K562 (cell line): ENCODE data around the gene SORCS1. TPM values are rescaled to one million over a fixed set of nuclear protein-coding genes. Genes with fewer than 3 reads are reported as not detected.

Experiments used
- ATAC-seq: fragments of 200-7000 bp; cut with Tn5 transposase; 3 replicates; pipeline ENCODE4 v1.9.1; 2020; ENCODE audit warnings: moderate library complexity
- BruUV-seq: library from RNA; stranded (reverse); fragments of 400-500 nt; replicated peaks from 2 replicates; lab custom pipeline; 2021; lab: Mats Ljungman, UMichigan
- CTCF ChIA-PET: fragments of 300-600 bp; formaldehyde crosslinking; extraction: SDS; loops from one replicate; lab custom pipeline; 2021; ENCODE audit warnings: low intra/inter-chr PET ratio; lab: Yijun Ruan, JAX
- POLR2A ChIA-PET: fragments of 300-600, 350-650 bp; sonication (Branson Sonifier 250); formaldehyde crosslinking; extraction: SDS; loops from one replicate; lab custom pipeline; 2021; ENCODE audit warnings: antibody characterized with exemption, inconsistent platforms; lab: Yijun Ruan, JAX
- DNase-seq, 4 experiments: peaks; one replicate each; pipeline versions ENCODE4 v3.0.0 to v3.0.0-alpha.2; 2011 to 2018; ENCODE audit warnings: low spot score in 3 of 4, mixed read lengths in 3 of 4; ENCODE audit errors: extremely low read depth in 1 of 4
- FAIRE-seq: peaks from 2 replicates; lab custom pipeline; 2011; peaks lifted over from hg19 to GRCh38; lab: Jason Lieb, UNC
- H2AFZ ChIP-seq: 2 replicates; pipeline ENCODE4 v1.6.0; 2011; ENCODE audit warnings: low read depth, low read length, control low read depth, inconsistent platforms
- H3K27ac ChIP-seq: fragments of 200-600 bp; 3 replicates; pipeline ENCODE4 v1.8.0; 2011; ENCODE audit warnings: low read depth, mild to moderate bottlenecking, control low read depth, inconsistent platforms, low read length, moderate library complexity, mixed read lengths; ENCODE audit errors: extremely low read depth
- H3K27me3 ChIP-seq, 2 experiments: fragments of 300-600 bp in 1 of 2; 2 replicates in 1 of 2; 3 replicates in 1 of 2; pipeline versions ENCODE4 v1.6.0 to v1.8.0; 2011; ENCODE audit warnings: inconsistent platforms in 2 of 2, low read length in 2 of 2, mild to moderate bottlenecking in 1 of 2, mixed read lengths in 1 of 2, moderate library complexity in 1 of 2; ENCODE audit not compliant: control insufficient read depth in 2 of 2, insufficient read depth in 2 of 2
- H3K36me3 ChIP-seq: fragments of 300-600 bp; 3 replicates; pipeline ENCODE4 v1.8.0; 2011; ENCODE audit warnings: mild to moderate bottlenecking, low read length, inconsistent platforms; ENCODE audit not compliant: control insufficient read depth, insufficient read depth
- H3K4me1 ChIP-seq, 2 experiments: fragments of 200-600 bp in 1 of 2; replicated peaks in 1 of 2; 2 replicates in 1 of 2; 3 replicates in 1 of 2; pipeline versions ENCODE4 v1.5.1 to v1.8.0; 2011; ENCODE audit warnings: inconsistent platforms in 2 of 2, low read length in 2 of 2, mild to moderate bottlenecking in 1 of 2, mixed read lengths in 1 of 2, moderate library complexity in 1 of 2; ENCODE audit not compliant: control insufficient read depth in 2 of 2, insufficient read depth in 2 of 2
- H3K4me2 ChIP-seq: 2 replicates; pipeline ENCODE4 v1.6.1; 2011; ENCODE audit warnings: low read length, control low read depth, inconsistent platforms, mixed read lengths; ENCODE audit not compliant: insufficient read depth
- H3K4me3 ChIP-seq: fragments of 200-600 bp; sonication (generic), shearing (Covaris generic); 2 replicates; pipeline ENCODE4 v1.5.1; 2016; ENCODE audit warnings: control low read depth, inconsistent platforms
- H3K79me2 ChIP-seq: fragments of 200-600 bp; 3 replicates; pipeline ENCODE4 v1.8.0; 2011; ENCODE audit warnings: low read length, inconsistent platforms; ENCODE audit not compliant: control insufficient read depth, insufficient read depth
- H3K9ac ChIP-seq, 2 experiments: 2 replicates each; pipeline versions ENCODE4 v1.6.0 to v1.6.1; 2011; ENCODE audit warnings: low read depth in 2 of 2, low read length in 2 of 2, control low read depth in 1 of 2, inconsistent platforms in 1 of 2, mild to moderate bottlenecking in 1 of 2, mixed read lengths in 1 of 2; ENCODE audit not compliant: insufficient read depth in 1 of 2
- H3K9me1 ChIP-seq: one replicate; pipeline ENCODE4 v1.6.0; 2011; ENCODE audit warnings: inconsistent platforms, mild to moderate bottlenecking, low read length, moderate library complexity; ENCODE audit not compliant: control insufficient read depth, insufficient read depth
- H3K9me3 ChIP-seq: replicated peaks from 2 replicates; pipeline ENCODE4 v1.5.1; 2011; ENCODE audit warnings: low read depth, low read length, inconsistent platforms; ENCODE audit not compliant: control insufficient read depth, insufficient read depth
- H4K20me1 ChIP-seq: replicated peaks from 2 replicates; pipeline ENCODE4 v1.6.1; 2011; ENCODE audit warnings: low read length, inconsistent platforms, mixed read lengths; ENCODE audit not compliant: control insufficient read depth, insufficient read depth
- ARID2 ChIP-seq: fragments of 450-650 bp; IDR thresholded peaks from 2 replicates; pipeline ENCODE4 v1.6.1; 2017; ENCODE audit warnings: antibody characterized with exemption, mild to moderate bottlenecking
- CBX3 ChIP-seq, 2 experiments: IDR thresholded peaks; 1 replicate in 1 of 2; 2 replicates in 1 of 2; pipeline ENCODE4 v1.6.1; 2012; ENCODE audit warnings: inconsistent platforms in 2 of 2, low read length in 2 of 2, borderline replicate concordance in 1 of 2, control low read depth in 1 of 2
- CBX5 ChIP-seq: IDR thresholded peaks from 2 replicates; pipeline ENCODE4 v1.6.1; 2014; ENCODE audit warnings: low read depth, borderline replicate concordance
- CCAR2 ChIP-seq: fragments of 200-400 bp; formaldehyde crosslinking; IDR thresholded peaks from 2 replicates; pipeline ENCODE4 v1.6.1; 2017; ENCODE audit warnings: mild to moderate bottlenecking, low read depth, low read length
- EP400 ChIP-seq: fragments of 450-650 bp; IDR thresholded peaks from 2 replicates; pipeline ENCODE4 v1.6.1; 2017; ENCODE audit warnings: antibody characterized with exemption, mild to moderate bottlenecking, moderate library complexity
- ETS2 ChIP-seq: IDR thresholded peaks from 2 replicates; pipeline ENCODE4 v1.6.1; 2016; ENCODE audit warnings: borderline replicate concordance, missing genetic modification characterization, mild to moderate bottlenecking, moderate library complexity, missing compliant biosample characterization; ENCODE audit not compliant: poor library complexity, severe bottlenecking
- FOSL1 ChIP-seq: fragments of 200-800 bp; sonication (Bioruptor generic); conservative IDR thresholded peaks from 2 replicates; pipeline ENCODE4 v1.6.1; 2016; ENCODE audit warnings: missing genetic modification characterization, missing compliant biosample characterization
- HDAC1 ChIP-seq, 2 experiments: fragments of 450-650 bp; IDR thresholded peaks; 2 replicates each; pipeline ENCODE4 v1.6.1; 2016 to 2017; ENCODE audit warnings: inconsistent platforms in 1 of 2, mild to moderate bottlenecking in 1 of 2, moderate library complexity in 1 of 2
- LEF1 ChIP-seq: fragments of 450-650 bp; IDR thresholded peaks from 2 replicates; pipeline ENCODE4 v1.6.1; 2016; ENCODE audit warnings: mild to moderate bottlenecking
- MAFF ChIP-seq: IDR thresholded peaks from 2 replicates; pipeline ENCODE4 v1.6.1; 2012; ENCODE audit warnings: low read length, improper control_type of control experiment
- TSC22D4 ChIP-seq: fragments of 450-650 bp; IDR thresholded peaks from 2 replicates; pipeline ENCODE4 v1.6.1; 2016; ENCODE audit warnings: missing genetic modification characterization, missing biosample characterization, control low read depth
- YY1 ChIP-seq, 3 experiments: IDR thresholded peaks; 2 replicates each; pipeline ENCODE4 v1.6.1; 2011; ENCODE audit warnings: low read length in 2 of 3, mild to moderate bottlenecking in 2 of 3, moderate library complexity in 2 of 3, borderline replicate concordance in 1 of 3, control low read depth in 1 of 3, low read depth in 1 of 3; ENCODE audit not compliant: insufficient read depth in 3 of 3, insufficient replicate concordance in 2 of 3, control insufficient read depth in 1 of 3, insufficient read length in 1 of 3; ENCODE audit errors: extremely low read depth in 1 of 3
- ZNF644 ChIP-seq: fragments of 200-800 bp; sonication (Bioruptor generic); IDR thresholded peaks from 2 replicates; pipeline ENCODE4 v1.6.1; 2016; ENCODE audit warnings: low read depth, missing genetic modification characterization, missing compliant biosample characterization
- WGBS: fragments of 100-300 bp; shearing (Covaris generic); methylation state at CpG from one replicate; pipeline ENCODE4 v1.1.6; 2016; ENCODE audit warnings: low coverage, mixed read lengths; ENCODE audit not compliant: insufficient coverage; ENCODE audit errors: missing lambda C conversion rate; 5-methylcytosine and 5-hydroxymethylcytosine counted together
- in situ Hi-C: fragments of 300-500 bp; cut with MboI; formaldehyde crosslinking; loops from 4 replicates; pipeline ENCODE4 v1.15.0; 2018; ENCODE audit warnings: inconsistent platforms, mixed read lengths
- intact Hi-C: fragments of 100-400 bp; cut with micrococcal nuclease; formaldehyde crosslinking; loops from 2 replicates; pipeline ENCODE4 v1.14.2; 2022
- polyA plus RNA-seq, 8 experiments: library from polyadenylated mRNA; depleted of rRNA in 4 of 8; stranded (reverse) in 5 of 8; unstranded in 3 of 8; fragments of >200 nt; fragmentation: Nextera tagmentation in 2 of 8; fragmentation: Illumina TruSeq in 1 of 8; extraction: Ambion mirVana in 2 of 8; extraction: Trizol in 1 of 8; gene quantifications; 2 replicates each; pipeline versions ENCODE4 v1.2.1 to v1.2.3, GENCODE V29; 2011 to 2014; ENCODE audit warnings: inconsistent platforms in 1 of 8, missing spikeins in 1 of 8
- total RNA-seq, 7 experiments: library from RNA; depleted of rRNA in 6 of 7; stranded (reverse); fragments of >200 nt in 6 of 7; fragmentation: Illumina TruSeq in 2 of 7; extraction: Trizol in 2 of 7; gene quantifications; 2 replicates each; pipeline versions ENCODE4 v1.2.1 to v1.2.3, GENCODE V29; 2011 to 2021; ENCODE audit warnings: low replicate concordance in 1 of 7
- TF ChIP-seq, protein P1 (sequence below): sonication (generic); formaldehyde crosslinking; IDR thresholded peaks from 2 replicates; pipeline ENCODE4 v1.8.0; 2023; ENCODE audit warnings: missing genetic modification reagents, mild to moderate bottlenecking, borderline replicate concordance
- TF ChIP-seq, protein P2 (sequence below), 2 experiments: fragments of 450-650 bp; conservative IDR thresholded peaks; 2 replicates each; pipeline ENCODE4 v1.6.1; 2017; ENCODE audit warnings: mild to moderate bottlenecking in 2 of 2, moderate library complexity in 2 of 2

The SORCS1 gene
- total and polyA plus RNA-seq, 9 of the 15 experiments (the other 6 are each of a cell fraction or from before 2014, with no cell fraction given): 1.5 to 3.9 (median 2.7) TPM

DNA sequence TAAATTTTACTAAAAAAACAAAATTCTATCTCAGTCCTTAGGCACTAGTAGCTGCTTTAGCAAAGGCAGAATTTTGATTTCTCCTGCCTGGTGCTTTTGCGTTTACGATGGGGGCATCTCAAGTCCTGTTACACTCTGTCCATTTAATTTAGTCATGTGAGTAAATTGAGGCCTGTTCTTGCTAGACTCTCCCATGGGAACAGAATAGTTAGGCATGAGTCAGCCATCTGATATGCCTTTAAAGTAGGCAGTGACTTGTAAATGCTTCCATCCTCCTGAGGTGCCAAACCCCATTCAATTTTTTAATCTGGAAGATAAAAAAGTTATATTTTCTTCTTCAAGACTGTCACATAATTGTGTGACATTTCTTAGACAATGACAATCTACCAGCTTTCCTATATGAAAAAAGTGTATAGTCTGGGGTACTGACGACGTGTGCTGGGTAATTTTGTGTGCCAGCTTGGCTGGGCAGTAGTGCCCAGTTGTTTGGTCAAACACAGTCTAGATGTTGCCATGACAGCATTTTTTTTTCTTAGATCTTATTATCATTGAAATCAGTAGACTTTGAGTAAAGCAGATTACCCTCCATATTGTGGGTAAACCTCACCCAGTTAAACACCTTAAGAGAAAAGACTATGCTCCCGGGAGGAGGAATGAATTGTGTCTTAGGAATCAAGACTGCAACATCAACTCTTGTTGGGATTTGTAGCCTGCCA, 603.4 kb downstream of the SORCS1 start:
- H4K20me1 ChIP-seq: no peaks in the 10 kb centered on the region
- in situ Hi-C loops (no loop called here), intact Hi-C loops (no loop called here)
- DNase-seq: no peak
- no peak overlapping the region for H3K4me2 ChIP-seq
- H2AFZ ChIP-seq: no peak overlapping the region
- H3K27ac ChIP-seq: no peak overlapping the region
- no peak for ATAC-seq
- POLR2A ChIA-PET: no interaction called here
- 8% methylated on average over 5 of the region's 5 CpGs for WGBS
- CTCF ChIA-PET: no interaction called here
- H3K4me1 ChIP-seq: no peaks in the 10 kb centered on the region
- H3K79me2 ChIP-seq: no peaks in the 10 kb centered on the region
- no peaks in the 10 kb centered on the region for H3K36me3 ChIP-seq
- FAIRE-seq: no peak
- H3K27me3 ChIP-seq: no peaks in the 10 kb centered on the region
- H3K9me1 ChIP-seq: no peaks in the 10 kb centered on the region
- no peaks in the 10 kb centered on the region for H3K9me3 ChIP-seq
- H3K9ac ChIP-seq: no peak overlapping the region
- no peak overlapping the region for H3K4me3 ChIP-seq
- no TSS peak for BruUV-seq
- no peak for TF ChIP-seq EP400
- TF ChIP-seq MAFF: no peak
- TF ChIP-seq LEF1: no peak
- no peak for TF ChIP-seq CCAR2
- no peak for TF ChIP-seq TSC22D4 (tag)
- TF ChIP-seq YY1 (IDR thresholded peaks at IDR 0.05; ENCODE audit: borderline replicate concordance in 1 of 3, control insufficient read depth in 1 of 3, extremely low read depth in 1 of 3, insufficient read depth in 3 of 3, insufficient read length in 1 of 3, insufficient replicate concordance in 2 of 3, low read depth in 1 of 3, low read length in 2 of 3): no peak
- no peak for TF ChIP-seq ETS2 (tag)
- no peak for TF ChIP-seq FOSL1 (tag)
- TF ChIP-seq CBX5: no peak
- TF ChIP-seq ARID2: no peak
- no peak for TF ChIP-seq CBX3 (IDR thresholded peaks at IDR 0.05; ENCODE audit: borderline replicate concordance in 1 of 2, low read length in 2 of 2)
- TF ChIP-seq, protein P1, sequence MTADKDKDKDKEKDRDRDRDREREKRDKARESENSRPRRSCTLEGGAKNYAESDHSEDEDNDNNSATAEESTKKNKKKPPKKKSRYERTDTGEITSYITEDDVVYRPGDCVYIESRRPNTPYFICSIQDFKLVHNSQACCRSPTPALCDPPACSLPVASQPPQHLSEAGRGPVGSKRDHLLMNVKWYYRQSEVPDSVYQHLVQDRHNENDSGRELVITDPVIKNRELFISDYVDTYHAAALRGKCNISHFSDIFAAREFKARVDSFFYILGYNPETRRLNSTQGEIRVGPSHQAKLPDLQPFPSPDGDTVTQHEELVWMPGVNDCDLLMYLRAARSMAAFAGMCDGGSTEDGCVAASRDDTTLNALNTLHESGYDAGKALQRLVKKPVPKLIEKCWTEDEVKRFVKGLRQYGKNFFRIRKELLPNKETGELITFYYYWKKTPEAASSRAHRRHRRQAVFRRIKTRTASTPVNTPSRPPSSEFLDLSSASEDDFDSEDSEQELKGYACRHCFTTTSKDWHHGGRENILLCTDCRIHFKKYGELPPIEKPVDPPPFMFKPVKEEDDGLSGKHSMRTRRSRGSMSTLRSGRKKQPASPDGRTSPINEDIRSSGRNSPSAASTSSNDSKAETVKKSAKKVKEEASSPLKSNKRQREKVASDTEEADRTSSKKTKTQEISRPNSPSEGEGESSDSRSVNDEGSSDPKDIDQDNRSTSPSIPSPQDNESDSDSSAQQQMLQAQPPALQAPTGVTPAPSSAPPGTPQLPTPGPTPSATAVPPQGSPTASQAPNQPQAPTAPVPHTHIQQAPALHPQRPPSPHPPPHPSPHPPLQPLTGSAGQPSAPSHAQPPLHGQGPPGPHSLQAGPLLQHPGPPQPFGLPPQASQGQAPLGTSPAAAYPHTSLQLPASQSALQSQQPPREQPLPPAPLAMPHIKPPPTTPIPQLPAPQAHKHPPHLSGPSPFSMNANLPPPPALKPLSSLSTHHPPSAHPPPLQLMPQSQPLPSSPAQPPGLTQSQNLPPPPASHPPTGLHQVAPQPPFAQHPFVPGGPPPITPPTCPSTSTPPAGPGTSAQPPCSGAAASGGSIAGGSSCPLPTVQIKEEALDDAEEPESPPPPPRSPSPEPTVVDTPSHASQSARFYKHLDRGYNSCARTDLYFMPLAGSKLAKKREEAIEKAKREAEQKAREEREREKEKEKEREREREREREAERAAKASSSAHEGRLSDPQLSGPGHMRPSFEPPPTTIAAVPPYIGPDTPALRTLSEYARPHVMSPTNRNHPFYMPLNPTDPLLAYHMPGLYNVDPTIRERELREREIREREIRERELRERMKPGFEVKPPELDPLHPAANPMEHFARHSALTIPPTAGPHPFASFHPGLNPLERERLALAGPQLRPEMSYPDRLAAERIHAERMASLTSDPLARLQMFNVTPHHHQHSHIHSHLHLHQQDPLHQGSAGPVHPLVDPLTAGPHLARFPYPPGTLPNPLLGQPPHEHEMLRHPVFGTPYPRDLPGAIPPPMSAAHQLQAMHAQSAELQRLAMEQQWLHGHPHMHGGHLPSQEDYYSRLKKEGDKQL (CRISPR knock-in tag): no peak
- TF ChIP-seq HDAC1 (IDR thresholded peaks at IDR 0.05): no peak
- TF ChIP-seq, protein P2, sequence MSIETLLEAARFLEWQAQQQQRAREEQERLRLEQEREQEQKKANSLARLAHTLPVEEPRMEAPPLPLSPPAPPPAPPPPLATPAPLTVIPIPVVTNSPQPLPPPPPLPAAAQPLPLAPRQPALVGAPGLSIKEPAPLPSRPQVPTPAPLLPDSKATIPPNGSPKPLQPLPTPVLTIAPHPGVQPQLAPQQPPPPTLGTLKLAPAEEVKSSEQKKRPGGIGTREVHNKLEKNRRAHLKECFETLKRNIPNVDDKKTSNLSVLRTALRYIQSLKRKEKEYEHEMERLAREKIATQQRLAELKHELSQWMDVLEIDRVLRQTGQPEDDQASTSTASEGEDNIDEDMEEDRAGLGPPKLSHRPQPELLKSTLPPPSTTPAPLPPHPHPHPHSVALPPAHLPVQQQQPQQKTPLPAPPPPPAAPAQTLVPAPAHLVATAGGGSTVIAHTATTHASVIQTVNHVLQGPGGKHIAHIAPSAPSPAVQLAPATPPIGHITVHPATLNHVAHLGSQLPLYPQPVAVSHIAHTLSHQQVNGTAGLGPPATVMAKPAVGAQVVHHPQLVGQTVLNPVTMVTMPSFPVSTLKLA (conservative IDR thresholded peaks at IDR 0.05): no peak
- no peak for TF ChIP-seq ZNF644
